H1 (cell line): ENCODE data around the gene RNASE4.

Experiments
- CTCF ChIP-seq, 3 experiments: IDR thresholded peaks; 1 replicate in 2 of 3; 2 replicates in 1 of 3; pipeline versions ENCODE4 v1.5.1 to v1.6.1; 2011; ENCODE audit warnings: low read length in 3 of 3, mild to moderate bottlenecking in 3 of 3, inconsistent platforms in 2 of 3, low read depth in 1 of 3, moderate library complexity in 1 of 3; ENCODE audit not compliant: insufficient read depth in 1 of 3; ENCODE audit errors: control extremely low read depth in 1 of 3
- YY1 ChIP-seq: IDR thresholded peaks from 2 replicates; pipeline ENCODE4 v1.6.1; 2011; ENCODE audit warnings: low read depth, mild to moderate bottlenecking, low read length

GRCh38 chr14:20683891-20684661, at the start of gene RNASE4:
- TF ChIP-seq YY1 (no peak), CTCF (IDR thresholded peaks at IDR 0.05; ENCODE audit: control extremely low read depth in 1 of 3, insufficient read depth in 1 of 3, low read depth in 1 of 3, low read length in 3 of 3) (no peak)
